Lower leg skin (tissue), 4 donors: ENCODE measurements around the gene USP17L10. TPM values are rescaled to one million over a fixed set of nuclear protein-coding genes. Genes with fewer than 3 reads are reported as not detected.
"Not testable (repeated sequence)": the region's sequence is repeated elsewhere in the genome, so short reads cannot be mapped to it uniquely, and the experiment has no call there.

Experiments
- DNase-seq, 2 donors: peaks; one replicate each; pipeline ENCODE4 v3.0.0-alpha.2; 2019; ENCODE audit warnings: low spot score in 2 of 2
- H3K4me3 ChIP-seq: fragments of 200-600 bp; sonication (generic); 2 replicates; pipeline ENCODE4 v1.5.1; 2017; ENCODE audit warnings: mild to moderate bottlenecking, low read depth; ENCODE audit not compliant: poor library complexity, severe bottlenecking
- WGBS, 2 donors: methylation state at CpG; one replicate each; pipeline ENCODE4 v1.1.5; 2018; 5-methylcytosine and 5-hydroxymethylcytosine counted together
- intact Hi-C: fragments of 100-400 bp; cut with DNase I; formaldehyde crosslinking; loops from one replicate; pipeline ENCODE4 v1.15.0; 2023; ENCODE audit warnings: low total_unique reads
- total RNA-seq, 4 donors: library from RNA; depleted of rRNA; stranded (reverse); fragments of >200 nt; gene quantifications; one replicate each; pipeline ENCODE4 v1.1.0, GENCODE V29; 2016

Gene USP17L10
- total RNA-seq: not detected

DNA sequence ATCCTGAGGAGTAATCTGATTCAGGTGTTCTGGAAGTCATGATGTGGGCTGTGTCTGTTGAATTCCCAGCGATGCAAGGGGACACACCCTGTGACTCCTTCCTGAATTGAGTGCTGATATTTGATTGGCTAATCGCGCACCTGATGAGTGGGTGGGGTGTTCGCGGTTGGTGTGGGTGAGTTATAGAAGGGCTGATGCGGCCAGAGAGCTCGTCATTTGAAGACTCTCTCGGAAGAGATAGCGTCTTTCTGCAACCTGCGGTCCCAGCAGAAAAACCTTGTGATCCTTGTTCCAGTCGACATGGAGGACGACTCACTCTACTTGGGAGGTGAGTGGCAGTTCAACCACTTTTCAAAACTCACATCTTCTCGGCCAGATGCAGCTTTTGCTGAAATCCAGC, at the start of gene USP17L10:
TSS of gene USP17L10 (plus strand) at position 301 of the 400 bp plus-strand sequence. CDS start at position 301, 0 bp downstream.
- 87% methylated on average over 3 of the region's 13 CpGs; no CpG with 5 or more reads in 1 of the 2 donors for WGBS, 2 donors
- intact Hi-C loops, H3K4me3 ChIP-seq: not testable (repeated sequence)

DNA sequence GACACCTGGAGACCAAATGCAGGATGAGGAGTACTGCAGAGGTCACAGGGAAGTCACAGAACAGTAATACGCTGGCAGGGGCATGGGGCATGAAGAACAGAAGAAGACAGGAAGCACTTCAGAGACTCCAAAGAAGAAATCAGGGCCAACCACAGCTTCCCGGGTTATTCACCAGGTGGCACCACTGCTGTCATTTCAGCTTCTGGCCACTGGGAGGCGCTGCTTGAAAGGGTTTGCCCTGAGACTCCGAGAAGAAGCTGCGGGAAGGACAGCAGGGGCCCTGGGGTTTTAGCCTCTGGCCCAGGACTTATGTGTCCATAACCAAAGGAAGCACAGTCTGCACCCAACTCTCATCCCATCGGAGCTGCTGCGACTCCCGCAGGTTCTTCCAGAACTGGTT, 44.5 kb upstream of the USP17L10 start:
- intact Hi-C loops, H3K4me3 ChIP-seq, DNase-seq: not testable (repeated sequence)
- no CpG with 5 or more reads among the region's 8 CpGs for WGBS, 2 donors

More for the DNA sequence above, at the start of gene USP17L10:
- not testable (repeated sequence) for DNase-seq

DNA sequence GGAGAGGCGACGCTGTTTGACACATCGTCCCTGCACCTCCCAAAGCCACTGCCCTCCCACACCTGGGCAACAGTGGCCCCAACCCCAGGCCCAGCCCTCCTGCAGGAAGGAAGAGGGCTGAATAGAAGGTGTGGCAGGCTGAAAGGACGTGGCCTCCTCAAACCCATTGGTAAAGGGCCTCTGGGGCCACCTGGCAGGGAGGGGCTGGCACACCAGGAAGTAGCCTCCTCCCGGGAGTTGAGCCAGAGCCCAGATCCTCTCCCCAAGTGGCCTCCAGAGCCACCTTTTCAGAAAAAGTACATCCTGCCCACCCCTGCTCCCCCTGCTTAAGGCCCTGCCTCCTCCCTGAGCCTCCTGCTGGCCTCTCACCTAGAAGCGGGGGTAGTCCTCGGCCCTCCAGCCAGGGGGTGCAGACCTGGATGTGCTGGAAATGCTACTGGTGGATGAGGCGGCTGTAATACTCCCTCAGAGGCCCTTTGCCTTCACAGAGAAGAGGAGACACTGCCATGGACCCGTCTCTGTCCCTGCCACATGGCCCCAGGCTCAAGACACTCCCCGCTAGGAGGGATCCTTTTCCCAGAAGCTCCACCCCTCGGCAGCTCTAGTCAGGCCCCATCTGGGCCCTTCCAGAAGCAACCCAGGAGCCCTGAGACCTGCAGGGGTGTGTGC, 40.5 kb upstream of the USP17L10 start, which contains the start of gene FAM90A26:
TSS of gene FAM90A26 (plus strand) at position 619 of the 669 bp plus-strand sequence. CDS start 2,764 bp downstream, outside the sequence.
- intact Hi-C loops, DNase-seq, H3K4me3 ChIP-seq: not testable (repeated sequence)
- no CpG with 5 or more reads among the region's 11 CpGs for WGBS, 2 donors

DNA sequence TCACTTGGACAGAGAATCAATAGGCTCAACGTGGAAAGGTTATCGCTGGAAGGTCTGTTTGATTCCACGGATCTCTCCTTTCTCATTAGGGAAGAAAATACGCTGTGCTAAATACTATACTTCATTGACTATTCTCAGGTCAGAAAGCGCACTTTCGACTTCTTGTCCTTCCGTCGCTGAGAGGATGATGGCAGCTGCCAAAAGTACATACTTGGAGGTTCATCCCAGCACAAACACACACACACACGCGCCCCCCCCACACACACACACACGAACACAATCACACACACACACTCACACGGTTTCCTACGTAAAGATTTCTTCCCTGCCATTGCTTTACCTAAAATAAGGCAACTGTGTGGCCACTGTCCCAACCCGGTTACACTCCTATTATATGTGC, 4.2 kb downstream of the USP17L10 start:
- H3K4me3 ChIP-seq, intact Hi-C loops: not testable (repeated sequence)
- WGBS, 2 donors: 79 to 81% methylated on average over 10 to 11 of the region's 14 CpGs
- DNase-seq: peak in 1 of 2 donors; percentile 49

DNA sequence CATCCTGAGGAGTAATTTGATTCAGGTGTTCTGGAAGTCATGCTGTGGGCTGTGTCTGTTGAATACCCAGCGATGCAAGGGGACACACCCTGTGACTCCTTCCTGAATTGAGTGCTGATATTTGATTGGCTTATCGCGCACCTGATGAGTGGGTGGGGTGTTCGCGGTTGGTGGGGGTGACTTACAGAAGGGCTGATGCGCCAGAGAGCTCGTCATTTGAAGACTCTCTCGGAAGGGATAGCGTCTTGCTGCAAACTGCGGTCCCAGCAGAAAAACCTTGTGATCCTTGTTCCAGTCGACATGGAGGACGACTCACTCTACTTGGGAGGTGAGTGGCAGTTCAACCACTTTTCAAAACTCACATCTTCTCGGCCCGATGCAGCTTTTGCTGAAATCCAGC, 4.6 kb downstream of the USP17L10 start, which contains the start of gene USP17L11:
TSS of gene USP17L11 (plus strand) at position 301 of the 400 bp plus-strand sequence. CDS start at position 301, 0 bp downstream.
- H3K4me3 ChIP-seq, intact Hi-C loops, DNase-seq: not testable (repeated sequence)
- WGBS, 2 donors: no CpG with 5 or more reads among the region's 14 CpGs

GRCh38 chr4:9219852-9220251, 9.4 kb downstream of the USP17L10 start, which contains the start of gene USP17L12:
Gene USP17L12, plus strand, starts transcription at chr4:9220152. Its CDS starts 0 bp downstream, at chr4:9220152.
- no CpG with 5 or more reads among the region's 13 CpGs for WGBS, 2 donors
- DNase-seq, intact Hi-C loops, H3K4me3 ChIP-seq: not testable (repeated sequence)

GRCh38 chr4:9224596-9224995, 14.1 kb downstream of the USP17L10 start, which contains the start of gene USP17L13:
Gene USP17L13, plus strand, starts transcription at chr4:9224896. Its CDS starts 0 bp downstream, at chr4:9224896.
- H3K4me3 ChIP-seq, intact Hi-C loops, DNase-seq: not testable (repeated sequence)
- WGBS, 2 donors: no CpG with 5 or more reads among the region's 14 CpGs

DNA sequence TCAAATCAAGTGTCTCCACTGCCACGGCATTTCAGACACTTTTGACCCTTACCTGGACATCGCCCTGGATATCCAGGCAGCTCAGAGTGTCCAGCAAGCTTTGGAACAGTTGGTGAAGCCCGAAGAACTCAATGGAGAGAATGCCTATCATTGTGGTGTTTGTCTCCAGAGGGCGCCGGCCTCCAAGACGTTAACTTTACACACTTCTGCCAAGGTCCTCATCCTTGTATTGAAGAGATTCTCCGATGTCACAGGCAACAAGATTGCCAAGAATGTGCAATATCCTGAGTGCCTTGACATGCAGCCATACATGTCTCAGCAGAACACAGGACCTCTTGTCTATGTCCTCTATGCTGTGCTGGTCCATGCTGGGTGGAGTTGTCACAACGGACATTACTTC, 19.8 kb downstream of the USP17L10 start:
- H3K4me3 ChIP-seq, intact Hi-C loops: not testable (repeated sequence)
- WGBS, 2 donors: 84 to 89% methylated on average over 5 of the region's 8 CpGs
- peak in 1 of 2 donors; percentile 84 for DNase-seq

DNA sequence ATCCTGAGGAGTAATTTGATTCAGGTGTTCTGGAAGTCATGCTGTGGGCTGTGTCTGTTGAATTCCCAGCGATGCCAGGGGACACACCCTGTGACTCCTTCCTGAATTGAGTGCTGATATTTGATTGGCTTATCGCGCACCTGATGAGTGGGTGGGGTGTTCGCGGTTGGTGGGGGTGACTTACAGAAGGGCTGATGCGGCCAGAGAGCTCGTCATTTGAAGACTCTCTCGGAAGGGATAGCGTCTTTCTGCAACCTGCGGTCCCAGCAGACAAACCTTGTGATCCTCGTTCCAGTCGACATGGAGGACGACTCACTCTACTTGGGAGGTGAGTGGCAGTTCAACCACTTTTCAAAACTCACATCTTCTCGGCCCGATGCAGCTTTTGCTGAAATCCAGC, 23.6 kb downstream of the USP17L10 start, which contains the start of gene USP17L15:
TSS of gene USP17L15 (plus strand) at position 301 of the 400 bp plus-strand sequence. CDS start at position 301, 0 bp downstream.
- DNase-seq, intact Hi-C loops, H3K4me3 ChIP-seq: not testable (repeated sequence)
- no CpG with 5 or more reads among the region's 15 CpGs for WGBS, 2 donors

- peak in 1 of 2 donors; percentile 63 for DNase-seq
- WGBS, 2 donors: no CpG with 5 or more reads among the region's 12 CpGs
- intact Hi-C loops, H3K4me3 ChIP-seq: not testable (repeated sequence)
Observed at GRCh38 chr4:9238461-9238860, 28.0 kb downstream of the USP17L10 start.

- intact Hi-C loops, DNase-seq, H3K4me3 ChIP-seq: not testable (repeated sequence)
- WGBS, 2 donors: 91 to 93% methylated on average over 10 to 14 of the region's 14 CpGs
Observed at GRCh38 chr4:9243579-9243978, 33.1 kb downstream of the USP17L10 start, which contains the start of gene USP17L17. Gene USP17L17, plus strand, starts transcription at chr4:9243879. Its CDS starts 0 bp downstream, at chr4:9243879.

- H3K4me3 ChIP-seq, intact Hi-C loops: not testable (repeated sequence)
- peak; percentile 7 to 82 for DNase-seq
- 91 to 93% methylated on average over 11 to 14 of the region's 26 CpGs for WGBS, 2 donors
Observed at GRCh38 chr4:9247953-9248680, 37.7 kb downstream of the USP17L10 start, which contains the start of gene USP17L18. Gene USP17L18, plus strand, starts transcription at chr4:9248630. Its CDS starts 0 bp downstream, at chr4:9248630.

- intact Hi-C loops, H3K4me3 ChIP-seq, DNase-seq: not testable (repeated sequence)
- WGBS, 2 donors: no CpG with 5 or more reads among the region's 13 CpGs
Observed at GRCh38 chr4:9253078-9253477, 42.6 kb downstream of the USP17L10 start, which contains the start of gene USP17L19. Gene USP17L19, plus strand, starts transcription at chr4:9253378. Its CDS starts 0 bp downstream, at chr4:9253378.

DNA sequence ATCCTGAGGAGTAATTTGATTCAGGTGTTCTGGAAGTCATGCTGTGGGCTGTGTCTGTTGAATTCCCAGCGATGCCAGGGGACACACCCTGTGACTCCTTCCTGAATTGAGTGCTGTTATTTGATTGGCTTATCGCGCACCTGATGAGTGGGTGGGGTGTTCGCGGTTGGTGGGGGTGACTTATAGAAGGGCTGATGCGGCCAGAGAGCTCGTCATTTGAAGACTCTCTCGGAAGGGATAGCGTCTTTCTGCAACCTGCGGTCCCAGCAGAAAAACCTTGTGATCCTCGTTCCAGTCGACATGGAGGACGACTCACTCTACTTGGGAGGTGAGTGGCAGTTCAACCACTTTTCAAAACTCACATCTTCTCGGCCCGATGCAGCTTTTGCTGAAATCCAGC, 47.4 kb downstream of the USP17L10 start, which contains the start of gene USP17L20:
TSS of gene USP17L20 (plus strand) at position 301 of the 400 bp plus-strand sequence. CDS start at position 301, 0 bp downstream.
- H3K4me3 ChIP-seq, DNase-seq, intact Hi-C loops: not testable (repeated sequence)
- WGBS, 2 donors: no CpG with 5 or more reads among the region's 15 CpGs
